Adrenal gland (tissue), 12 donors: ENCODE data around the gene CALML5. TPM values are rescaled to one million over a fixed set of nuclear protein-coding genes. Genes with fewer than 3 reads are reported as not detected.

Source experiments
- DNase-seq, 7 donors: peaks; one replicate each; pipeline ENCODE4 v3.0.0-alpha.2; 2019 to 2020
- H3K27ac ChIP-seq, 5 donors: fragments of 200-600 bp; sonication (generic) in 4 of 5; 1 replicate in 3 of 5; 2 replicates in 2 of 5; pipeline versions ENCODE4 v1.5.1 to v1.8.0; 2016 to 2020; ENCODE audit warnings: mild to moderate bottlenecking in 1 of 5
- H3K27me3 ChIP-seq: fragments of 200-600 bp; 2 replicates; pipeline ENCODE4 v1.8.0; 2021
- H3K36me3 ChIP-seq, 2 donors: fragments of 200-600 bp; replicated peaks in 1 of 2; 1 replicate in 1 of 2; 2 replicates in 1 of 2; pipeline versions ENCODE4 v1.5.1 to v1.8.0; 2018 to 2022
- H3K4me1 ChIP-seq, 2 donors: fragments of 200-600 bp; replicated peaks in 1 of 2; 1 replicate in 1 of 2; 2 replicates in 1 of 2; pipeline versions ENCODE4 v1.5.1 to v1.8.0; 2018 to 2021
- H3K4me3 ChIP-seq, 4 donors: fragments of 200-600 bp; sonication (generic) in 3 of 4; one replicate each; pipeline ENCODE4 v1.5.1; 2016 to 2018
- H3K9me3 ChIP-seq, 3 donors: fragments of 200-600 bp; sonication (generic) in 1 of 3; replicated peaks in 1 of 3; 1 replicate in 2 of 3; 2 replicates in 1 of 3; pipeline versions ENCODE4 v1.5.1 to v1.8.0; 2016 to 2021
- CTCF ChIP-seq, 6 experiments: fragments of 450-650 bp in 4 of 6; fragments of 200-600 bp in 2 of 6; sonication (generic) in 1 of 6; IDR thresholded peaks; 1 replicate in 5 of 6; 2 replicates in 1 of 6; pipeline versions ENCODE4 v1.5.1 to v1.8.0; 2016 to 2021; ENCODE audit warnings: antibody characterized with exemption in 6 of 6, mild to moderate bottlenecking in 2 of 6, moderate library complexity in 1 of 6
- POLR2A ChIP-seq, 2 donors: fragments of 450-650 bp; IDR thresholded peaks; one replicate each; pipeline ENCODE4 v1.6.1; 2017; ENCODE audit warnings: antibody characterized with exemption in 2 of 2, mild to moderate bottlenecking in 2 of 2, moderate library complexity in 1 of 2
- WGBS, 4 donors: extraction: QIAGEN DNeasy Blood & Tissue Kit in 2 of 4; methylation state at CpG; one replicate each; pipeline versions ENCODE4 v1.1.5 to v1.1.7; 2013 to 2017; 5-methylcytosine and 5-hydroxymethylcytosine counted together
- intact Hi-C, 2 donors: fragments of 100-400 bp; cut with DNase I; formaldehyde crosslinking; loops; one replicate each; pipeline versions ENCODE4 v1.14.1 to v1.15.0; 2022 to 2023
- polyA plus RNA-seq, 3 donors: library from polyadenylated mRNA; stranded (reverse); fragments of 200-250 nt in 2 of 3; fragments of 350-450 nt in 1 of 3; fragmentation: Illumina TruSeq in 1 of 3; extraction: RNeasy Lipid Tissue Mini Kit (QIAGEN cat#74804) in 1 of 3; gene quantifications; one replicate each; pipeline ENCODE4 v1.2.3, GENCODE V29; 2013 to 2014
- total RNA-seq, 9 donors: library from RNA; depleted of rRNA in 4 of 9; stranded (reverse); fragments of >200 nt in 4 of 9; fragments of 120-200 nt in 1 of 9; fragmentation: NEBNext Ultra II Directional in 1 of 9; extraction: Animal tissue kit (Norgen Biotek cat#: 25700) in 1 of 9; gene quantifications; one replicate each; pipeline versions ENCODE4 v1.1.0 to v1.2.4, GENCODE V29; 2013 to 2023
- donor health status: healthy with polysubstance abuse.
- donor health status: Bipolar disorder and iron deficiency.
- donor health status: DM: yes; HTN: yes; CAD: no.
- donor health status: DM: no; HTN: no; CAD: no.
- donor health status: DM: no; HTN: no; CAD: no.
- donor health status: DM: yes; HTN: yes; CAD: no.

The CALML5 gene
- total and polyA plus RNA-seq, 12 donors: not detected

GRCh38 chr10:5449823-5450222, 49.5 kb downstream of the CALML5 start:
- Histone ChIP-seq H3K4me1 (peaks cover 0 to 16% of the 10 kb centered on the region in 2 donors), H3K27me3 (no peaks in the 10 kb centered on the region), H3K9me3 (no peaks in the 10 kb centered on the region), H3K4me3 (peak overlapping the region in 1 of 4 donors; percentile 24), H3K27ac (peak overlapping the region in 2 of 5 donors; percentile 4 to 8), H3K36me3 (peaks cover 0 to 24% of the 10 kb centered on the region in 2 donors)
- TF ChIP-seq CTCF (IDR thresholded peaks at IDR 0.05): no peak
- no peak for TF ChIP-seq POLR2A (IDR thresholded peaks at IDR 0.05)
- 59 to 74% (median 73%) methylated on average over 8 of the region's 8 CpGs for WGBS, 4 donors
- DNase-seq: no peak
- intact Hi-C loops: loop anchor here in 1 of 2 donors (10.0 kb wide), 1 partner anchor 425 kb away; no protein-coding TSS in a partner anchor

- 64 to 83% (median 70%) methylated on average over 2 of the region's 2 CpGs for WGBS, 4 donors
- intact Hi-C loops: loop anchor here in 1 of 2 donors (10.0 kb wide), 1 partner anchor 426 kb away; no protein-coding TSS in a partner anchor
- TF ChIP-seq CTCF (IDR thresholded peaks at IDR 0.05) (no peak), POLR2A (IDR thresholded peaks at IDR 0.05) (no peak)
Observed at GRCh38 chr10:5449227-5449626, 50.1 kb downstream of the CALML5 start.

More at GRCh38 chr10:5449227-5449626, 50.1 kb downstream of the CALML5 start:
- H3K27me3 ChIP-seq: no peaks in the 10 kb centered on the region
- peak overlapping the region in 1 of 4 donors; percentile 24 for H3K4me3 ChIP-seq
- no peaks in the 10 kb centered on the region for H3K9me3 ChIP-seq
- peaks cover 0 to 18% of the 10 kb centered on the region in 2 donors for H3K36me3 ChIP-seq
- peaks cover 0 to 16% of the 10 kb centered on the region in 2 donors for H3K4me1 ChIP-seq
- H3K27ac ChIP-seq: peak overlapping the region in 3 of 5 donors; percentile 3 to 38 (median 4)
- no peak for DNase-seq

Other genes starting within 250 kb of the CALML5 start
- gene UCN3, start 134.6 kb downstream of the CALML5 start, total RNA-seq: under 1 TPM in 1 of 9 donors, not detected in 8; 0.55 TPM
- gene UCN3, start 134.6 kb downstream of the CALML5 start, polyA plus RNA-seq: 1 to 10 TPM in 1 of 3 donors, under 1 TPM in 2; 0.20 to 1.0 (median 0.20) TPM
- not detected for gene TUBAL3, start 94.7 kb downstream of the CALML5 start, total RNA-seq
- gene TUBAL3, start 94.7 kb downstream of the CALML5 start, polyA plus RNA-seq: not detected
- gene NET1, start 87.0 kb downstream of the CALML5 start, total RNA-seq: 10 to 100 TPM; 13.3 to 26.2 (median 21.3) TPM
- 10 to 100 TPM in 2 of 3 donors, 1 to 10 TPM in 1; 8.7 to 14.1 (median 12.4) TPM for gene NET1, start 87.0 kb downstream of the CALML5 start, polyA plus RNA-seq
- not detected for gene CALML3, start 25.4 kb upstream of the CALML5 start, total RNA-seq
- under 1 TPM in 1 of 3 donors, not detected in 2; 0.07 TPM for gene CALML3, start 25.4 kb upstream of the CALML5 start, polyA plus RNA-seq
- 10 to 100 TPM; 34.6 to 65.9 (median 48.9) TPM for gene ASB13, start 167.0 kb upstream of the CALML5 start, total RNA-seq
- gene ASB13, start 167.0 kb upstream of the CALML5 start, polyA plus RNA-seq: 10 to 100 TPM; 24.4 to 44.8 (median 39.1) TPM
- 100 to 1,000 TPM in 2 of 9 donors, 10 to 100 TPM in 7; 36.6 to 182 (median 53.3) TPM for gene TASOR2, start 185.3 kb upstream of the CALML5 start, total RNA-seq
- gene TASOR2, start 185.3 kb upstream of the CALML5 start, polyA plus RNA-seq: 10 to 100 TPM; 15.4 to 43.4 (median 32.2) TPM